ENCODE data around the gene RBM34. TPM values are rescaled to one million over a fixed set of nuclear protein-coding genes. Genes with fewer than 3 reads are reported as not detected.
A peak's percentile ranks its signal among the peaks of the same experiment; 100 is the strongest.
"Not testable (repeated sequence)": the region's sequence is repeated elsewhere in the genome, so short reads cannot be mapped to it uniquely, and the experiment has no call there.

RBM34 gene
- total RNA-seq, 2 donors from 2014 or later, result 37.0 to 59.8 TPM

DNA sequence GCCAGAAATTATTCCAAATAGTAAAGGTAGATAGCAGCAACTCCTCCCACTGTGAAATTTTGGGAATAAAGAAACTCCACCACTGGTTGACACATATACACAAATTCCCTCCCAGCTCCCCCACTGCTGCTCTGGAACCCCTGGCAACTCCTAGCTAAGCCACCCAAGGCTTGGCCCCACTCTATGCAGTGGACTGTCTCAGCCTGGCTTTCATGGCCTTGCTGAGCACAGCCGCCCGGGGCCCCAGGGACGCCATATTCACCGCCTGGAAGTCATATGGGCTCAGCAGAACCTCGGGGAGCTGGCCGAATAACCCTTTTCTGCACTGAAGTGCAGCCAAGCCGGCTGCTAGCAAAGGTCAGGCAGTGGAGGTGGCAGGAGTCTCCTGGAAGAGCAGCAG, 15.4 kb upstream of the RBM34 start:
- Histone ChIP-seq H3K27ac (no peak overlapping the region), H3K4me1 (ENCODE audit: control insufficient read depth in 1 of 2, low read depth in 2 of 2) (no peaks in the 10 kb centered on the region), H3K4me3 (no peak overlapping the region), H3K27me3 (replicated peaks; ENCODE audit: insufficient read depth) (no peaks in the 10 kb centered on the region), H3K36me3 (peaks cover 19% of the 10 kb centered on the region), H3K9me3 (no peaks in the 10 kb centered on the region)
- no peak for TF ChIP-seq CTCF (IDR thresholded peaks at IDR 0.05)
- no peak for ATAC-seq (ENCODE audit: insufficient number of reproducible peaks, low FRiP score, low read depth)
- DNase-seq (ENCODE audit: low spot score), result no peak

- no peak for ATAC-seq (ENCODE audit: insufficient number of reproducible peaks, low FRiP score, low read depth)
- Histone ChIP-seq H3K27me3 (replicated peaks; ENCODE audit: insufficient read depth) (no peaks in the 10 kb centered on the region), H3K27ac (no peak overlapping the region), H3K4me1 (ENCODE audit: control insufficient read depth in 1 of 2, low read depth in 2 of 2) (no peaks in the 10 kb centered on the region), H3K4me3 (no peak overlapping the region), H3K9me3 (no peaks in the 10 kb centered on the region), H3K36me3 (peaks cover 22% of the 10 kb centered on the region)
- DNase-seq (ENCODE audit: low spot score), result no peak
- TF ChIP-seq CTCF (IDR thresholded peaks at IDR 0.05), result no peak
Observed at GRCh38 chr1:235169986-235170385, 8.9 kb upstream of the RBM34 start.

- no peak for TF ChIP-seq CTCF (IDR thresholded peaks at IDR 0.05)
- H3K27me3 ChIP-seq (replicated peaks; ENCODE audit: insufficient read depth), result no peaks in the 10 kb centered on the region
- H3K36me3 ChIP-seq, result peaks cover 11% of the 10 kb centered on the region
- no peaks in the 10 kb centered on the region for H3K9me3 ChIP-seq
- H3K4me1 ChIP-seq (ENCODE audit: control insufficient read depth in 1 of 2, low read depth in 2 of 2), result no peaks in the 10 kb centered on the region
- no peak overlapping the region for H3K27ac ChIP-seq
- DNase-seq (ENCODE audit: low spot score) (no peak), ATAC-seq (ENCODE audit: insufficient number of reproducible peaks, low FRiP score, low read depth) (no peak)
- H3K4me3 ChIP-seq, result no peak overlapping the region
Observed at GRCh38 chr1:235168375-235168774, 7.3 kb upstream of the RBM34 start.

- DNase-seq (ENCODE audit: low spot score) (no peak), ATAC-seq (ENCODE audit: insufficient number of reproducible peaks, low FRiP score, low read depth) (no peak)
- Histone ChIP-seq H3K4me3 (peak overlapping the region; percentile 79), H3K27me3 (replicated peaks; ENCODE audit: insufficient read depth) (no peaks in the 10 kb centered on the region), H3K4me1 (ENCODE audit: control insufficient read depth in 1 of 2, low read depth in 2 of 2) (peaks cover 12 to 40% of the 10 kb centered on the region in 2 donors), H3K36me3 (peaks cover 5% of the 10 kb centered on the region), H3K9me3 (no peaks in the 10 kb centered on the region), H3K27ac (peak overlapping the region; percentile 83 to 90)
- TF ChIP-seq CTCF (IDR thresholded peaks at IDR 0.05), result no peak
Observed at GRCh38 chr1:235161685-235162327, 756 bp upstream of the RBM34 start.

- DNase-seq (ENCODE audit: low spot score) (no peak), ATAC-seq (ENCODE audit: insufficient number of reproducible peaks, low FRiP score, low read depth) (no peak)
- H3K9me3 ChIP-seq, result no peaks in the 10 kb centered on the region
- TF ChIP-seq CTCF (IDR thresholded peaks at IDR 0.05), result no peak
- peaks cover 12 to 46% of the 10 kb centered on the region in 2 donors for H3K4me1 ChIP-seq (ENCODE audit: control insufficient read depth in 1 of 2, low read depth in 2 of 2)
- peaks cover 10% of the 10 kb centered on the region for H3K36me3 ChIP-seq
- no peaks in the 10 kb centered on the region for H3K27me3 ChIP-seq (replicated peaks; ENCODE audit: insufficient read depth)
- peak overlapping the region; percentile 79 for H3K4me3 ChIP-seq
- H3K27ac ChIP-seq, result peak overlapping the region; percentile 83 to 90
Observed at GRCh38 chr1:235160383-235160956, 580 bp downstream of the RBM34 start.

- Histone ChIP-seq H3K36me3 (peaks cover 10% of the 10 kb centered on the region), H3K4me3 (peak overlapping the region; percentile 79), H3K4me1 (ENCODE audit: control insufficient read depth in 1 of 2, low read depth in 2 of 2) (peaks cover 12 to 46% of the 10 kb centered on the region in 2 donors), H3K27ac (peak overlapping the region in 1 of 2 donors; percentile 90)
- not testable (repeated sequence) for H3K27me3 ChIP-seq (replicated peaks; ENCODE audit: insufficient read depth); H3K9me3 ChIP-seq; DNase-seq (ENCODE audit: low spot score); ATAC-seq (ENCODE audit: insufficient number of reproducible peaks, low FRiP score, low read depth)
Observed at GRCh38 chr1:235159930-235160329, 1.1 kb downstream of the RBM34 start.

- not testable (repeated sequence) for H3K27ac ChIP-seq; H3K4me3 ChIP-seq; H3K9me3 ChIP-seq; ATAC-seq (ENCODE audit: insufficient number of reproducible peaks, low FRiP score, low read depth); H3K27me3 ChIP-seq (replicated peaks; ENCODE audit: insufficient read depth); DNase-seq (ENCODE audit: low spot score)
- Histone ChIP-seq H3K36me3 (peaks cover 14% of the 10 kb centered on the region), H3K4me1 (ENCODE audit: control insufficient read depth in 1 of 2, low read depth in 2 of 2) (peaks cover 12 to 46% of the 10 kb centered on the region in 2 donors)
Observed at GRCh38 chr1:235159284-235159683, 1.8 kb downstream of the RBM34 start.
